HEK293 (cell line): ENCODE data around the gene SLC8A1.

Experiments used
- CTCF ChIA-PET: fragments of 350-600 bp; formaldehyde crosslinking; extraction: SDS; loops from one replicate; lab custom pipeline; 2021; ENCODE audit warnings: antibody characterized with exemption; lab: Yijun Ruan, JAX
- POLR2A ChIA-PET: fragments of 300-600 bp; formaldehyde crosslinking; extraction: SDS; loops from one replicate; lab custom pipeline; 2020; ENCODE audit warnings: antibody characterized with exemption, inconsistent platforms; lab: Yijun Ruan, JAX
- H3K27ac ChIP-seq: fragments of 200-500 bp; sonication (Bioruptor generic); 2 replicates; pipeline ENCODE4 v1.5.1; 2014; ENCODE audit warnings: low read depth, low read length, control low read depth, inconsistent platforms; ENCODE audit errors: extremely low read depth
- H3K36me3 ChIP-seq, 2 experiments: fragments of 200-500 bp in 1 of 2; sonication (Bioruptor generic) in 1 of 2; 1 replicate in 1 of 2; 2 replicates in 1 of 2; pipeline ENCODE4 v1.5.1; 2014 to 2017; ENCODE audit warnings: inconsistent platforms in 2 of 2, low read length in 2 of 2; ENCODE audit not compliant: control insufficient read depth in 2 of 2, insufficient read depth in 1 of 2
- H3K4me1 ChIP-seq: fragments of 200-500 bp; sonication (Bioruptor generic); 2 replicates; pipeline ENCODE4 v1.5.1; 2014; ENCODE audit warnings: mild to moderate bottlenecking, low read length, inconsistent platforms; ENCODE audit not compliant: control insufficient read depth, insufficient read depth
- H3K4me3 ChIP-seq: 2 replicates; pipeline ENCODE4 v1.5.1; 2011; ENCODE audit warnings: low read depth, mild to moderate bottlenecking, control low read depth, low read length, moderate library complexity
- H3K9me3 ChIP-seq: fragments of 200-500 bp; sonication (Bioruptor generic); 2 replicates; pipeline ENCODE4 v1.5.1; 2014; ENCODE audit warnings: low read depth, low read length, inconsistent platforms; ENCODE audit not compliant: control insufficient read depth, insufficient read depth
- WT1 ChIP-seq: fragments of 450-650 bp; formaldehyde crosslinking; IDR thresholded peaks from 2 replicates; pipeline ENCODE4 v1.5.1; 2016; ENCODE audit warnings: missing biosample characterization, missing genetic modification characterization
- ZBTB17 ChIP-seq: fragments of 450-650 bp; formaldehyde crosslinking; IDR thresholded peaks from 2 replicates; pipeline ENCODE4 v1.5.1; 2016; ENCODE audit warnings: missing biosample characterization, missing genetic modification characterization
- ZBTB48 ChIP-seq: fragments of 450-650 bp; formaldehyde crosslinking; IDR thresholded peaks from 2 replicates; pipeline ENCODE4 v1.5.1; 2016; ENCODE audit warnings: missing biosample characterization, missing genetic modification characterization
- ZNF114 ChIP-seq: fragments of 450-650 bp; formaldehyde crosslinking; IDR thresholded peaks from 2 replicates; pipeline ENCODE4 v1.5.0; 2017; ENCODE audit warnings: missing biosample characterization, missing genetic modification characterization
- ZNF184 ChIP-seq: fragments of 450-650 bp; IDR thresholded peaks from 2 replicates; pipeline ENCODE4 v1.5.1; 2018; ENCODE audit warnings: missing biosample characterization, mild to moderate bottlenecking, missing genetic modification characterization
- ZNF2 ChIP-seq: fragments of 450-650 bp; formaldehyde crosslinking; IDR thresholded peaks from 2 replicates; pipeline ENCODE4 v1.5.1; 2016; ENCODE audit warnings: missing biosample characterization, missing genetic modification characterization
- ZNF221 ChIP-seq: fragments of 450-650 bp; formaldehyde crosslinking; IDR thresholded peaks from 2 replicates; pipeline ENCODE4 v1.5.1; 2017; ENCODE audit warnings: missing biosample characterization, missing genetic modification characterization, borderline replicate concordance
- ZNF223 ChIP-seq: fragments of 450-650 bp; formaldehyde crosslinking; IDR thresholded peaks from 2 replicates; pipeline ENCODE4 v1.5.1; 2016; ENCODE audit warnings: missing biosample characterization, missing genetic modification characterization
- ZNF23 ChIP-seq: fragments of 450-650 bp; formaldehyde crosslinking; IDR thresholded peaks from 2 replicates; pipeline ENCODE4 v1.5.1; 2016; ENCODE audit warnings: missing biosample characterization, missing genetic modification characterization, borderline replicate concordance
- ZNF433 ChIP-seq: fragments of 450-650 bp; formaldehyde crosslinking; IDR thresholded peaks from 2 replicates; pipeline ENCODE4 v1.5.1; 2016; ENCODE audit warnings: missing biosample characterization, missing genetic modification characterization, low read depth
- ZNF514 ChIP-seq: fragments of 450-650 bp; formaldehyde crosslinking; IDR thresholded peaks from 2 replicates; pipeline ENCODE4 v1.5.1; 2016; ENCODE audit warnings: missing biosample characterization, missing genetic modification characterization
- ZNF530 ChIP-seq: fragments of 450-650 bp; formaldehyde crosslinking; IDR thresholded peaks from 2 replicates; pipeline ENCODE4 v1.5.1; 2016; ENCODE audit warnings: low read depth, missing biosample characterization, missing genetic modification characterization
- ZNF677 ChIP-seq: fragments of 450-650 bp; IDR thresholded peaks from 2 replicates; pipeline ENCODE4 v1.5.0; 2018; ENCODE audit warnings: missing biosample characterization, mild to moderate bottlenecking, missing genetic modification characterization, moderate library complexity
- ZNF701 ChIP-seq: fragments of 450-650 bp; formaldehyde crosslinking; IDR thresholded peaks from 2 replicates; pipeline ENCODE4 v1.5.1; 2016; ENCODE audit warnings: missing biosample characterization, missing genetic modification characterization
- ZNF785 ChIP-seq: fragments of 450-650 bp; formaldehyde crosslinking; IDR thresholded peaks from 2 replicates; pipeline ENCODE4 v1.5.1; 2016; ENCODE audit warnings: missing biosample characterization, missing genetic modification characterization
- ZNF837 ChIP-seq: fragments of 450-650 bp; formaldehyde crosslinking; IDR thresholded peaks from 2 replicates; pipeline ENCODE4 v1.5.1; 2016; ENCODE audit warnings: missing biosample characterization, missing genetic modification characterization
- TF ChIP-seq, protein P1 (sequence below): fragments of 450-650 bp; formaldehyde crosslinking; IDR thresholded peaks from 2 replicates; pipeline ENCODE4; 2016; ENCODE audit warnings: missing biosample characterization, missing genetic modification characterization
- TF ChIP-seq, protein P2 (sequence below): fragments of 450-650 bp; formaldehyde crosslinking; IDR thresholded peaks from 2 replicates; pipeline ENCODE4 v1.5.1; 2017; ENCODE audit warnings: missing biosample characterization, missing genetic modification characterization
- TF ChIP-seq, protein P3 (sequence below): fragments of 450-650 bp; formaldehyde crosslinking; IDR thresholded peaks from 2 replicates; pipeline ENCODE4 v1.5.1; 2016; ENCODE audit warnings: missing biosample characterization, missing genetic modification characterization
- TF ChIP-seq, protein P4 (sequence below): fragments of 450-650 bp; formaldehyde crosslinking; IDR thresholded peaks from 2 replicates; pipeline ENCODE4 v1.5.1; 2016; ENCODE audit warnings: missing biosample characterization, missing genetic modification characterization

SLC8A1 gene

DNA sequence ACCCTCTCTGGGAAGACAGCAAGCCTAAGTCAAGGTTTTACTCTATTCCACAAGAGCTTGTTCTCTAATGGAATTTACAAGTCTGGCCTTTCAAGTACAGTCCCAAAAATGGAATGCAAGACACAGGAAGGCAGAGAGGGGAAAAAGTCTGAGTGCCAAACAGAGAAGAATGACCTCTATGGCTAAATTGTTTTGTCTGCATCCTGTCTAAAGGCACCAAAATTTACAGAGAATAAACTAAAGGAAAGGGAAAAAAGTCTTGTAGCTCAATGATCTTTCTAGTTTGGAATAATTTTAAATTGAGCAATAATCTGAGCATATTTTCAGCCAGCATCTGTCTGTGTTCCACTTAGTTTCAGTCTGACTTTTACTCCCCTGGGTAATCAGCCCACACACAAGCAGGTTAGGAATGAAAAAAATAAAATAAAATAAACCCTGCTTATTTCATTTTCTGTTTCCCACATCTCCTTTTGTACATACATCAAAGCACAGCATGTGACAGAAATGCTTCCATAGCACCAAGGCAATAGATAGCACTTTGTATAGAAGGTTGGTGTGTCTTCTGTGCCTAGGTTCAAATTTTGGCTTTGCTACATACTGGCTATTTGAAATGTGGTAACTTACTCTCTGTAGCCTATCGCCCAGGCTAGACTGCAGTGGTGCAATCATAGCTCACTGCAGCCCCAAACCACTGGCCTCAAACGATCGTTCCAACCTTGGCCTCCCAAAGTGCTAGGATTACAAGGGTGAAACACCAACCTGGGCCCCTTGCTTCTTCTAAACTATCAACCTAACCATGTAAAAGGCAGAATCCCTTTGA is 105.1 kb downstream of the SLC8A1 start:
- CTCF ChIA-PET = no interaction called here

DNA sequence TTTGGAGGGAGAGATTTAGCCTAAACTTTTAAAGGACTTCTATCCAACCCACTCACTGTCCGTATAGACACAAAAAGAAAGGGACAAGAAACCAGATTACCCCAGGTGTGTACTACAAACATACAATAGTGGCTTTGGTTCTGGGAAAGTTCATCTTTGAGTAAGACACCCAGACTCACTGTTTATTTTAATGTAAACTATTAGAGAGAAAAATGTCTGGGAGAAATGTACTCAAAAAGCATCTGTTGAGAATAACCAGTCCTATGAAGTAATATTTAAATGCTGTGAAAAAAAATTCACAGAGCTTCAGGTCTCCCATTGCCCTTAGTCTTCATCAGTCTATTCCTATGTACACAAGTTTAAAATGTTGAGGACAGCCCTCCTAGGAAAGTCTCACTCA is 107.5 kb downstream of the SLC8A1 start:
- TF ChIP-seq ZNF514 (no peak), ZBTB48 (no peak), ZNF837 (tag by site-specific recombination) (no peak), WT1 (tag by site-specific recombination) (no peak), ZNF2 (tag by site-specific recombination) (no peak), ZNF221 (no peak), ZNF114 (tag by site-specific recombination) (no peak), ZNF677 (no peak), ZNF785 (tag by site-specific recombination) (no peak), ZBTB17 (tag by site-specific recombination) (no peak)
- TF ChIP-seq, protein P1, sequence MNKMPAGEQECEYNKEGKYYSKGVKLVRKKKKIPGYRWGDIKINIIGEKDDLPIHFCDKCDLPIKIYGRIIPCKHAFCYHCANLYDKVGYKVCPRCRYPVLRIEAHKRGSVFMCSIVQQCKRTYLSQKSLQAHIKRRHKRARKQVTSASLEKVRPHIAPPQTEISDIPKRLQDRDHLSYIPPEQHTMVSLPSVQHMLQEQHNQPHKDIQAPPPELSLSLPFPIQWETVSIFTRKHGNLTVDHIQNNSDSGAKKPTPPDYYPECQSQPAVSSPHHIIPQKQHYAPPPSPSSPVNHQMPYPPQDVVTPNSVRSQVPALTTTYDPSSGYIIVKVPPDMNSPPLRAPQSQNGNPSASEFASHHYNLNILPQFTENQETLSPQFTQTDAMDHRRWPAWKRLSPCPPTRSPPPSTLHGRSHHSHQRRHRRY = no peak
- TF ChIP-seq, protein P2, sequence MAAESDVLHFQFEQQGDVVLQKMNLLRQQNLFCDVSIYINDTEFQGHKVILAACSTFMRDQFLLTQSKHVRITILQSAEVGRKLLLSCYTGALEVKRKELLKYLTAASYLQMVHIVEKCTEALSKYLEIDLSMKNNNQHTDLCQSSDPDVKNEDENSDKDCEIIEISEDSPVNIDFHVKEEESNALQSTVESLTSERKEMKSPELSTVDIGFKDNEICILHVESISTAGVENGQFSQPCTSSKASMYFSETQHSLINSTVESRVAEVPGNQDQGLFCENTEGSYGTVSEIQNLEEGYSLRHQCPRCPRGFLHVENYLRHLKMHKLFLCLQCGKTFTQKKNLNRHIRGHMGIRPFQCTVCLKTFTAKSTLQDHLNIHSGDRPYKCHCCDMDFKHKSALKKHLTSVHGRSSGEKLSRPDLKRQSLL (tag by site-specific recombination) = no peak
- TF ChIP-seq, all 188 proteins: peak for 0
- Histone ChIP-seq H3K36me3 (no peaks in the 10 kb centered on the region), H3K4me3 (no peak overlapping the region), H3K9me3 (no peaks in the 10 kb centered on the region), H3K27ac (no peak overlapping the region), H3K4me1 (no peaks in the 10 kb centered on the region)
- ChIA-PET POLR2A (no interaction called here), CTCF (no interaction called here)

More for the DNA sequence above, 105.1 kb downstream of the SLC8A1 start:
- no peak overlapping the region for H3K27ac ChIP-seq
- H3K4me3 ChIP-seq = no peak overlapping the region
- TF ChIP-seq ZNF23 (no peak), ZNF184 (tag by site-specific recombination) (no peak), ZNF701 (tag by site-specific recombination) (no peak), ZNF223 (tag by site-specific recombination) (no peak), ZNF433 (tag by site-specific recombination) (no peak), ZNF530 (tag by site-specific recombination) (no peak)
- TF ChIP-seq, protein P3, sequence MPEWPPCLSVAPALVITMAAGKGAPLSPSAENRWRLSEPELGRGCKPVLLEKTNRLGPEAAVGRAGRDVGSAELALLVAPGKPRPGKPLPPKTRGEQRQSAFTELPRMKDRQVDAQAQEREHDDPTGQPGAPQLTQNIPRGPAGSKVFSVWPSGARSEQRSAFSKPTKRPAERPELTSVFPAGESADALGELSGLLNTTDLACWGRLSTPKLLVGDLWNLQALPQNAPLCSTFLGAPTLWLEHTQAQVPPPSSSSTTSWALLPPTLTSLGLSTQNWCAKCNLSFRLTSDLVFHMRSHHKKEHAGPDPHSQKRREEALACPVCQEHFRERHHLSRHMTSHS (tag by site-specific recombination) = no peak
- TF ChIP-seq, protein P4, sequence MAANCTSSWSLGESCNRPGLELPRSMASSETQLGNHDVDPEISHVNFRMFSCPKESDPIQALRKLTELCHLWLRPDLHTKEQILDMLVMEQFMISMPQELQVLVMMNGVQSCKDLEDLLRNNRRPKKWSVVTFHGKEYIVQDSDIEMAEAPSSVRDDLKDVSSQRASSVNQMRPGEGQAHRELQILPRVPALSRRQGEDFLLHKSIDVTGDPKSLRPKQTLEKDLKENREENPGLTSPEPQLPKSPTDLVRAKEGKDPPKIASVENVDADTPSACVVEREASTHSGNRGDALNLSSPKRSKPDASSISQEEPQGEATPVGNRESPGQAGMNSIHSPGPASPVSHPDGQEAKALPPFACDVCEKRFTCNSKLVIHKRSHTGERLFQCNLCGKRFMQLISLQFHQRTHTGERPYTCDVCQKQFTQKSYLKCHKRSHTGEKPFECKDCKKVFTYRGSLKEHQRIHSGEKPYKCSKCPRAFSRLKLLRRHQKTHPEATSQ = no peak
- no peaks in the 10 kb centered on the region for H3K4me1 ChIP-seq
- no peaks in the 10 kb centered on the region for H3K9me3 ChIP-seq
- POLR2A ChIA-PET = no interaction called here
- H3K36me3 ChIP-seq = no peaks in the 10 kb centered on the region
